Type B pancreatic cell (in vitro differentiated cells): ENCODE results near the gene NDUFB3. TPM values are rescaled to one million over a fixed set of nuclear protein-coding genes. Genes with fewer than 3 reads are reported as not detected.

Experiments
- DNase-seq: peaks from one replicate; pipeline ENCODE4 v3.0.0; 2021; ENCODE audit warnings: mixed read lengths; ENCODE audit not compliant: unreplicated experiment; ENCODE audit errors: extremely low spot score
- H3K27ac Mint-ChIP-seq: 2 replicates; pipeline ENCODE4 v1.8.0; 2021; ENCODE audit warnings: mild to moderate bottlenecking, mixed read lengths
- H3K27me3 Mint-ChIP-seq: 2 replicates; pipeline ENCODE4 v1.8.0; 2021; ENCODE audit warnings: mixed read lengths
- H3K36me3 Mint-ChIP-seq: 2 replicates; pipeline ENCODE4 v1.8.0; 2021; ENCODE audit warnings: mixed read lengths
- H3K4me1 Mint-ChIP-seq: one replicate; pipeline ENCODE4 v1.8.0; 2021; ENCODE audit warnings: mixed read lengths; ENCODE audit not compliant: unreplicated experiment
- H3K4me3 Mint-ChIP-seq: 2 replicates; pipeline ENCODE4 v1.8.0; 2021; ENCODE audit warnings: mild to moderate bottlenecking, mixed read lengths
- H3K9me3 Mint-ChIP-seq: 2 replicates; pipeline ENCODE4 v1.8.0; 2021; ENCODE audit warnings: mixed read lengths
- CTCF ChIP-seq: fragments of 200-600 bp; sonication (generic); conservative IDR thresholded peaks from 2 replicates; pipeline ENCODE4 v1.5.0; 2021; ENCODE audit warnings: antibody characterized with exemption, mild to moderate bottlenecking
- total RNA-seq: library from RNA; stranded (reverse); gene quantifications from 2 replicates; pipeline ENCODE4 v1.2.1, GENCODE V29; 2021; ENCODE audit warnings: low replicate concordance

NDUFB3 gene
- total RNA-seq, 1 donor from 2014 or later = 101 TPM

GRCh38 chr2:201128033-201128432, 56.2 kb downstream of the NDUFB3 start:
- no peak for DNase-seq
- Mint-ChIP-seq H3K27me3 (no peaks in the 10 kb centered on the region), H3K27ac (no peak overlapping the region), H3K4me1 (peaks cover 38% of the 10 kb centered on the region), H3K36me3 (no peaks in the 10 kb centered on the region), H3K9me3 (no peaks in the 10 kb centered on the region), H3K4me3 (no peak overlapping the region)
- TF ChIP-seq CTCF = no peak

GRCh38 chr2:201128933-201129505, 57.2 kb downstream of the NDUFB3 start:
- no peaks in the 10 kb centered on the region for H3K9me3 Mint-ChIP-seq
- no peaks in the 10 kb centered on the region for H3K36me3 Mint-ChIP-seq

GRCh38 chr2:201130524-201131186, 58.9 kb downstream of the NDUFB3 start:
- no peak for DNase-seq
- Mint-ChIP-seq H3K36me3 (no peaks in the 10 kb centered on the region), H3K9me3 (no peaks in the 10 kb centered on the region), H3K27me3 (no peaks in the 10 kb centered on the region), H3K27ac (no peak overlapping the region), H3K4me1 (peaks cover 25% of the 10 kb centered on the region), H3K4me3 (no peak overlapping the region)
- no peak for TF ChIP-seq CTCF

More at GRCh38 chr2:201128933-201129505, 57.2 kb downstream of the NDUFB3 start:
- H3K27me3 Mint-ChIP-seq = no peaks in the 10 kb centered on the region
- peak overlapping the region; percentile 76 for H3K27ac Mint-ChIP-seq
- H3K4me1 Mint-ChIP-seq = peaks cover 33% of the 10 kb centered on the region
- H3K4me3 Mint-ChIP-seq = no peak overlapping the region
- no peak for DNase-seq
- no peak for TF ChIP-seq CTCF

GRCh38 chr2:201132518-201132917, 60.7 kb downstream of the NDUFB3 start:
- no peak overlapping the region for H3K27ac Mint-ChIP-seq
- no peaks in the 10 kb centered on the region for H3K9me3 Mint-ChIP-seq
- no peak for DNase-seq
- peaks cover 12% of the 10 kb centered on the region for H3K4me1 Mint-ChIP-seq
- peaks cover 8% of the 10 kb centered on the region for H3K36me3 Mint-ChIP-seq
- TF ChIP-seq CTCF = no peak
- H3K4me3 Mint-ChIP-seq = no peak overlapping the region
- no peaks in the 10 kb centered on the region for H3K27me3 Mint-ChIP-seq

Other genes starting within 250 kb of the NDUFB3 start
- 100 and 106 TPM in 2 replicates for gene CLK1, start 207.3 kb upstream of the NDUFB3 start, total RNA-seq
- 37.2 and 47.2 TPM in 2 replicates for gene PPIL3, start 182.9 kb upstream of the NDUFB3 start, total RNA-seq
- gene NIF3L1, start 182.6 kb upstream of the NDUFB3 start, total RNA-seq = 27.4 and 36.3 TPM in 2 replicates
- 35.6 and 38.3 TPM in 2 replicates for gene ORC2, start 108.3 kb upstream of the NDUFB3 start, total RNA-seq
- 17.9 and 19.6 TPM in 2 replicates for gene HYCC2, start 330 bp upstream of the NDUFB3 start, total RNA-seq
- gene CFLAR, start 44.2 kb downstream of the NDUFB3 start, total RNA-seq = 26.5 and 58.5 TPM in 2 replicates
- gene CASP10, start 111.1 kb downstream of the NDUFB3 start, total RNA-seq = 1.6 and 3.6 TPM in 2 replicates
- gene CASP8, start 188.5 kb downstream of the NDUFB3 start, total RNA-seq = 6.0 and 12.9 TPM in 2 replicates